ENCODE measurements around the gene LNX1. TPM values are rescaled to one million over a fixed set of nuclear protein-coding genes. Genes with fewer than 3 reads are reported as not detected.

LNX1 gene
- polyA plus RNA-seq, 1 donor (not counting 4 experiments of a cell fraction or from before 2014, with no cell fraction given): 0.22 TPM

GRCh38 chr4:53527930-53528329 lies 63.4 kb downstream of the LNX1 start:
- FAIRE-seq (no peak), DNase-seq (ENCODE audit: low read depth, low spot score) (no peak)
- H3K36me3 ChIP-seq (ENCODE audit: control insufficient read depth in 2 of 2, extremely low read depth in 1 of 2, insufficient read depth in 2 of 2, low read length in 2 of 2): no peaks in the 10 kb centered on the region
- H3K9me3 ChIP-seq (ENCODE audit: control insufficient read depth, low read depth, low read length): no peaks in the 10 kb centered on the region
- H3K79me2 ChIP-seq (ENCODE audit: control insufficient read depth, insufficient read depth, low read length): no peaks in the 10 kb centered on the region
- no peak overlapping the region for H2AFZ ChIP-seq (ENCODE audit: control insufficient read depth, low read length)
- H3K4me1 ChIP-seq (ENCODE audit: control insufficient read depth, extremely low read depth, insufficient read depth, low read length): no peaks in the 10 kb centered on the region
- dilution Hi-C loops (cut with MboI; ENCODE audit: extremely low pct_ligation_motif_present, low sequenced_read_pairs): no loop called here
- H3K27me3 ChIP-seq (ENCODE audit: control insufficient read depth, extremely low read depth, insufficient read depth, low read length): no peaks in the 10 kb centered on the region
- no peak overlapping the region for H3K4me2 ChIP-seq (ENCODE audit: control insufficient read depth, extremely low read depth, insufficient read depth, low read depth, low read length)
- H4K20me1 ChIP-seq (ENCODE audit: control insufficient read depth, extremely low read depth, insufficient read depth, low read length): no peaks in the 10 kb centered on the region
- H3K9me1 ChIP-seq (ENCODE audit: control insufficient read depth, extremely low read depth, insufficient read depth, low read length): no peaks in the 10 kb centered on the region
- no peak overlapping the region for H3K4me3 ChIP-seq (ENCODE audit: control insufficient read depth in 2 of 3, extremely low read depth in 1 of 3, insufficient read depth in 2 of 3, low read depth in 1 of 3, low read length in 3 of 3)
- TF ChIP-seq CTCF (optimal IDR thresholded peaks at IDR 0.05 in 1 of 3, IDR thresholded peaks at IDR 0.05 in 1 of 3, conservative IDR thresholded peaks at IDR 0.05 in 1 of 3; ENCODE audit: extremely low read depth in 1 of 3, insufficient read depth in 2 of 3, low read length in 3 of 3): no peak
- no peak for TF ChIP-seq EZH2 (IDR thresholded peaks at IDR 0.05; ENCODE audit: low read length)
- no peak overlapping the region for H3K9ac ChIP-seq (ENCODE audit: control insufficient read depth, extremely low read depth, insufficient read depth, low read length)
- no peak overlapping the region for H3K27ac ChIP-seq (ENCODE audit: control insufficient read depth, insufficient read depth, low read length)

GRCh38 chr4:53527326-53527725 lies 64.0 kb downstream of the LNX1 start:
- H3K4me3 ChIP-seq (ENCODE audit: control insufficient read depth in 2 of 3, extremely low read depth in 1 of 3, insufficient read depth in 2 of 3, low read depth in 1 of 3, low read length in 3 of 3): no peak overlapping the region
- FAIRE-seq: no peak

More at GRCh38 chr4:53527326-53527725, 64.0 kb downstream of the LNX1 start:
- Histone ChIP-seq H3K27ac (ENCODE audit: control insufficient read depth, insufficient read depth, low read length) (no peak overlapping the region), H3K9me3 (ENCODE audit: control insufficient read depth, low read depth, low read length) (no peaks in the 10 kb centered on the region), H3K9me1 (ENCODE audit: control insufficient read depth, extremely low read depth, insufficient read depth, low read length) (no peaks in the 10 kb centered on the region), H3K79me2 (ENCODE audit: control insufficient read depth, insufficient read depth, low read length) (no peaks in the 10 kb centered on the region), H4K20me1 (ENCODE audit: control insufficient read depth, extremely low read depth, insufficient read depth, low read length) (no peaks in the 10 kb centered on the region), H3K36me3 (ENCODE audit: control insufficient read depth in 2 of 2, extremely low read depth in 1 of 2, insufficient read depth in 2 of 2, low read length in 2 of 2) (no peaks in the 10 kb centered on the region), H3K27me3 (ENCODE audit: control insufficient read depth, extremely low read depth, insufficient read depth, low read length) (no peaks in the 10 kb centered on the region), H3K4me1 (ENCODE audit: control insufficient read depth, extremely low read depth, insufficient read depth, low read length) (no peaks in the 10 kb centered on the region), H3K4me2 (ENCODE audit: control insufficient read depth, extremely low read depth, insufficient read depth, low read depth, low read length) (no peak overlapping the region), H3K9ac (ENCODE audit: control insufficient read depth, extremely low read depth, insufficient read depth, low read length) (no peak overlapping the region), H2AFZ (ENCODE audit: control insufficient read depth, low read length) (no peak overlapping the region)
- TF ChIP-seq CTCF (optimal IDR thresholded peaks at IDR 0.05 in 1 of 3, IDR thresholded peaks at IDR 0.05 in 1 of 3, conservative IDR thresholded peaks at IDR 0.05 in 1 of 3; ENCODE audit: extremely low read depth in 1 of 3, insufficient read depth in 2 of 3, low read length in 3 of 3): no peak
- dilution Hi-C loops (cut with MboI; ENCODE audit: extremely low pct_ligation_motif_present, low sequenced_read_pairs): no loop called here
- no peak for DNase-seq (ENCODE audit: low read depth, low spot score)
